ENCODE measurements around the gene PACSIN2.
"Not testable (repeated sequence)": the region's sequence is repeated elsewhere in the genome, so short reads cannot be mapped to it uniquely, and the experiment has no call there.

Gene PACSIN2

GRCh38 chr22:42962295-42963230 is 52.4 kb downstream of the PACSIN2 start:
- DNase-seq: peak; percentile 87

DNA sequence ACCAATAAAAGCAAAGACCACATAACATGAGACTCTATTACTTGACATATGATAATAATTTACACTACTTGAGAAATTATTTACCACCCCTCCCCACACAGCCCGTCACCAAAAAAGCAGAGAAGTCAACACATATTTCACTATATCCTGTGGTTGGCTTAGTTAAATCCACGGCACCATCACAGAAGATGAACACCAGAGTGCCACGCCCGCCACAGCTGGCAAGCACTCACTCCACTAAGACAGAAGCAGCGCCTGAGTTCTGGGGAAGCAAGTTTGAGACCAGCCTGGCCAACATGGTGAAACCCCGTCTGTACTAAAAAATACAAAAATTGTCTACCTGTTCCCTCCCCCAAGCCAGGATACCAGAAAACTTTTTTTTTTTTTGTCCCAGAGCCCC is 53.1 kb downstream of the PACSIN2 start:
- DNase-seq: peak; percentile 69

GRCh38 chr22:42961400-42961690 is 53.6 kb downstream of the PACSIN2 start:
- DNase-seq: not testable (repeated sequence)

GRCh38 chr22:42960531-42961399 is 54.2 kb downstream of the PACSIN2 start:
- DNase-seq: no peak

DNA sequence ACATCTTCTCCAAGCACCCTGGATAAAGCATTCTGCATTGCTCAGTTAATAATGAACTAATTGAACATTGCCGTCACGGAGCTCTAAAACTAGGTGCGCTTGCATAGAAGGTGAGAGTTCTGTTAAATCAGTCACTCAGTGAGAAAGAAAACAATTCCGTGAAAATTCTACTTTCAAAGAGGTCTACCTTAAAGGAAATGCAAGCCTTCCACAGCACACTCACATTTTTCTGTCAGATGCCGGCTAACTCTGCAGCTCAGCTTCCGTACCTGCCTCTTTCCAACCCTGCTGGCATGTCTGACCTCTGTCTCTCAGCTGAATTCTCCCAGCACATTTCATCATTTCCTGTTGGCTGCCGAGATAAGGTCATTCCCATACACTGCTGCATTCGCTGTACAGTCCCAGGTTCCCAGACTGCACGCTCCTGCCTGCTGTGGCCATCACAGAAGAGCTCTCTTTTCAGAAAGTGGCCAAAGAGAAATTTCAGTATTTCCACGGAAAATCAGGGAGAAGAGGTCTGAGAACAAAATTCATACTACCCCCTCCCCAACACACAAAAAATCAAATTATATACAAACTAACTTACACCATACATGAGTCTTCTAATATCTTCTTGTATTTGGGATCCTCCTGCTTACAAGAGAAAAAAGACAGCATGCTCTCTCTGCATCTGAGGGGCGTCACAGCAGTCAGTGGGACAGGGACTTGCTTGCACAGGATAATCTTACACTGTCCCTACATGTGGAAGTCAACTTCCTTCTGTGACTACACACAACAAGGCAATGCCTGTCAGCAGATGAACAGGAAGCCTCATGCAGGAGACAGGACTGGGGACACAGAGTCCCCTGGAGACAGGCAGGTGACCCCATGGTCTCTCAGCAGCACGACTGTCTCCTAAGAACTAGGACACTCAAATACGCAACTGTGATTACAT is 55.1 kb downstream of the PACSIN2 start:
- peak; percentile 83 for DNase-seq

DNA sequence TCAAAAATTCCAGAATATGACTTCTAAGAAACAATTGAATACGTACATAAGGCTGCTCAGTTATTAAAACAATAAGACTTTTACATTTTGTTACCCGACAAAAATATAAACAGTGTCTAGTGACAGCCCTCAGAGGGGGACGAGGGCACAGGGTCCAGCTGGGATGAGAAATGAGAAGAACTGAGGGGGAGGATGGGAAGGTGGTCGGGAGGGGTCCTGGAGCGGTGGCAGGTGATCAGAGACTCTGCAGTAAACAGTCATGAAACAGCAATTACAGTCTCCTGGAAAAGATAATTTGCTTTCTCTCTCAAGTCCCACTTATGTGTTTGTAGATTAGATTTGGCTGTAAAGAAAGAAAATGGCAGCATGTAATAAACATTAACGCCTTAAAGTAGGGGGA is 56.0 kb downstream of the PACSIN2 start:
- no peak for DNase-seq

GRCh38 chr22:42957958-42958357 is 57.0 kb downstream of the PACSIN2 start:
- no peak for DNase-seq

DNA sequence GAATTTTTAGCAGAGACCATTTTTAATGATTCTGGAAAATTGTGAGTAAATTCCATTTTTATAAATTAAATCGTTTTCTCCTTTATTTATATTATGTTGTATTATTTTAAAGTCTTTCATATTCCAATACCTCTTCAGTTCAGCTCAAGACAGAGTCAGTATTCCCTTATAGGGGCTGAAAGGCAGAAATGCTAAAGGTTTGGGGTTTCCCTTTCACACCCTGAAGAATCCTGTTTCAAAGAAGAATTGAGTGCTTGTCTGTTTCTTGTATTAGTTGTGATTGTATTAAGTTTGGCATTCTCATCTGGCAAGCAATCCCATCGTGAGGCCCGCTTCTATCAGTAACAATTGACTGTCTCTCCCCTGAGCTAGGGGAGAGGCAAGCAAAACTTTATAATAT is 57.4 kb downstream of the PACSIN2 start:
- DNase-seq: no peak

- DNase-seq: no peak
Observed at GRCh38 chr22:42955848-42956247, 59.1 kb downstream of the PACSIN2 start.

DNA sequence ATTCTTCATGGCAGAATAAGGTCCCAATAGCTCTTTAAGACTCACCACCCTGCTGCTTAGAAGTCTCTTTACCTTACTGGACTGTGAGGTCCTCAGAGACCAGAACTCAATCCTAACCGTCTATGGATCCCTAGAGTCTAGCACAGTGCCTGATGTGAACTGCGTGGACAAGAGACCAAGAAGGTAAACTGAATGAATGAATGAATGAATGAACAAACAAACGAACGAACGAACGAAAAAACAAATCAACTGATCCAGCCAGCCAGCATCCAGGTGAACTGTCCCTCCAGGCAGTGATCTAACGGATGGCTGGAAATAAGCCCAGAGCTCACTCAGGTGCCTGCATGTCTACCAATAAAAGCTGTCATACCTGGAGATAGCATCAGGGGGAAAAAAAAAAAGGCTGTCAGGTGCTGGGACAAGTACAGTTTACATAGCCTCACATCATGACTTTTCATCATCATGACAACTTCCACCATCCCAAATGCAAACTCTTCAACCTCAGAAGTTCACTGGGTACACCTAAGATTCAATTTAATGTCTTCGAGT is 59.8 kb downstream of the PACSIN2 start:
- no peak for DNase-seq

DNA sequence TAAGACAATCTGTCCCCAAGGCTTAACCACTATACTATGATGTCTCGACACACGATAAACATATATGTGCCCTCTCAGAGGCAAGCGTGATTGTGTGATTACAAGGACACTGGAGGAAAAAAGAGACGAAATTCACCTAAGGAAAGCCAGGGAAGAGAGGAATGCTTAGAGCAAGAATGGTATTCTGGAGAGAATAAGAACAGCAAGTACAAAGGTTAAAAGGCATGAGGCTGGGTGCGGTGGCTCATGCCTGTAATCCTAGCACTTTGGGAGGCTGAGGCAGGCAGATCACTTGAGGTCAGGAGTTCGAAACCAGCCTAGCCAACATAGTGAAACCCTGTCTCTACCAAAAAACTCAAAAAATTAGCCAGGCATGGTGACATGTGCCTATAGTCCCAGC is 61.2 kb downstream of the PACSIN2 start:
- DNase-seq: not testable (repeated sequence)

DNA sequence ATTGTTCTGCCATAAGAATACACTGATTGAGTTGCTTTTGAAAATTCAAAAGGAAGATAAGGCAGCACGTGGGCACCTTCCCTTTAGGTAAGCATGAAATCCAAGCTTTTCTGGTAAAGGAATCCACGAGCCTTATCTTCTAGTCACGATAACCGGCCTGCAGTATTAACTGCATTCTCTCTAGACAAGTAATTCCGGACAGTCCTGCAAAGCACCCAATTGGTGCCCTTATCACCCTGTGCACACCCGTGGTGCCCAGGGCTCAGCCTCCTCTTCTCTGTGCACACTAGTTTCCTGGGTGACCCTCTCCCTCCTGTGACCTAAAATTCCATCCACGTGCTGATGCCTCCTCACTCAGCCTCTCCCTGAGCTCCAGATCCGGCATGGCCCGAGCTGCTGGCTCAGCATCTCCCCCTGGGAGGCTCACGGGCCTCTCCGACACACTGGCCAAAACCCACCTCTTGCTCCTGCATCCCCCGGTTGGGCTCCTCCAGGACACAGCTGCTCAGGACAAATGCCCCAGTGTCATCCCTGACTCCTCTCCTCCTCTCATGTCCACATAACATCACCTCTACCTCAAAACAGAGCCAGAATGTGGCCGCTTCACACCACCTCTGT is 63.7 kb downstream of the PACSIN2 start:
- DNase-seq: no peak

GRCh38 chr22:42950281-42950680 is 64.7 kb downstream of the PACSIN2 start:
- no peak for DNase-seq

DNA sequence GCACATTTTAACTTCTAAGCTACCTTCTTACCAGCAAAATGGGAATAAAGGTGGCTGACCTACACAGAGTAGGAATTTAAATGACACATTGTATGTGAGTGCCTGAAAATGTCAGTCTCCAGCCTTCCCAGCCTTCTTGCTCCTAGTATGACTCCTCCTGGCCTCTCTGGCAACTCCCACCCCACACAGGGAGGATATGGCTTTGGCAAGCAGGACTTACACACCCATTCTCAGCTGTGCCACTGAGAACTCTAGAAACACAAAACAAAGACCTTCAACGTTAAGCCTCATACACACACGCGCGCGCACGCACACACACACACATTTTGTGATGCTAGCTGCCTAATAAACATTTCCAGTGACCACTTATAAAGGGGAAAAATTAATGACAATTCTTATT is 65.8 kb downstream of the PACSIN2 start:
- no peak for DNase-seq

GRCh38 chr22:42948294-42948693 is 66.7 kb downstream of the PACSIN2 start:
- DNase-seq: no peak

DNA sequence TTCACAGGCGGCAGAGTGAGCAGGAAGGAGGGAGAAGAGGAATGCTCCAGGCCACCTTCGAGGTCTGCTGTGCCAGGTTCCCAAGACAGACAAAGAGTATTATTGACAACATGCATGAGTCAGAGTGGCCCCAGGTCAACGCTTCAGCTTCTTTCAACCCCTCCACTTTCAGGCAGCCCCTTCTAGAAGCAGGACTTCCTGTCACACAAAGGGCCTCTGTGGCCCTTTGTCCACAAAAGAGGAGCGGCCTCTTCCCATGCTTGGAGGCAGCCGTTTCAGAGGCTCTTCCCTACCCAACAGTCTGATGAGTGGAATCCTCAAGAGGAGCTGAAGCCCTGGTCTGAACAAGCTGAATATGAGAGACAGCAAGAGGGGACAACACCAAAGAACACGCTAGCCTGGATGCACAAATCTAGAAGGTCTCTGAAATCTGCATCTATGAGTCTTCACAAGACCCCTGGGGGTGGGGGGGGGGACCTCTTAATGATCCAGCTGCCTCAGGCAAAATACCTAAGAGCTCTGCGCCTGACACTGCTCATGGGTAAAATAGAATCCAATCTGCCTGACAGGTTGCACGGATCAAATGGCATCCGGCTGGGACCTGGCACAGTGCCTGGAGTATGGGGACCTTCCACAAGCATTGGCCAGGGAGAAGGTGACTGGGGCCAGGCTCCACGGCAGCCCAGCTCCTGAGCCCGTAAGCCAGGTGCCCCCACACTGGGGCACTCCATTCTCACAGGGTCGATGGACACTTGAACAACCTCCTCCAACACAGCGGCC is 67.5 kb downstream of the PACSIN2 start:
- DNase-seq: no peak

- peak; percentile 65 for DNase-seq
Observed at GRCh38 chr22:42946546-42947198, 68.3 kb downstream of the PACSIN2 start.

DNA sequence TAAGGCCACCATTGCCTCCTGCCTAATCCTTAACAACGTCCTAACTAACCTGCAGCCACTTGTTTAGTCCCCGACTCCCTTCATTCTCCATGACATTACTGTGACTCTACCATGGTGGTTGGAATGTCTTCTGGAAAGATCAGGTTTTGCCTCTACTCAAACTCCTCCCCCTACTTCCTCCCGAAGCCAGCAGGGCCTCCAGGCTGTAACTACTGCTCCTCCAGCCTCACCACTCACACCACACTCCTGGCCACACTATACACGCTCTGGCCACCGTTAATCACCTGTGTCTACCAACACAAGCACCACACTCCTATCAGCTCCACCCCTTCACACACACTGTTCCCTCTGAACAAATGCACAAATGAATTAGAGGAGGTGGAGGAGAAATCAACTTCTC is 69.2 kb downstream of the PACSIN2 start:
- DNase-seq: peak; percentile 41

- DNase-seq: no peak
Observed at GRCh38 chr22:42945027-42945426, 69.9 kb downstream of the PACSIN2 start.

DNA sequence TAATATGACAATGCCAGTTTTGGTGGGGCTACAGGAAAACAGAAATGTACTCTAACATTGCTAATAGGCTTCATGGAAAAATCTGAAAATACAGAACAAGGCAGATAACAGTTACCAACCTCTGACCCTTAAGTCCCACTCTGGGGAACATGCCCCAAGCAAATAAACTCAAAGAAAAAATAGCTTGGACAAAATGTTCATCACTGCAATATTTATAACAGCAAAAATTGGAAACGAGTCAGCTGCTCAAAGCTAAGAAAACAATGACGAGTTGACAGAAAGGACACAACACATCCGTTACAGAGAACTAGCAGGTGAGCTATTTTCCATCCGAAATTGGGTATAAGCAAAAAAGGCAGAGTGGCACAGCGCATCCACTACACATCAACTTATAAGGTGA is 70.5 kb downstream of the PACSIN2 start:
- DNase-seq: no peak

DNA sequence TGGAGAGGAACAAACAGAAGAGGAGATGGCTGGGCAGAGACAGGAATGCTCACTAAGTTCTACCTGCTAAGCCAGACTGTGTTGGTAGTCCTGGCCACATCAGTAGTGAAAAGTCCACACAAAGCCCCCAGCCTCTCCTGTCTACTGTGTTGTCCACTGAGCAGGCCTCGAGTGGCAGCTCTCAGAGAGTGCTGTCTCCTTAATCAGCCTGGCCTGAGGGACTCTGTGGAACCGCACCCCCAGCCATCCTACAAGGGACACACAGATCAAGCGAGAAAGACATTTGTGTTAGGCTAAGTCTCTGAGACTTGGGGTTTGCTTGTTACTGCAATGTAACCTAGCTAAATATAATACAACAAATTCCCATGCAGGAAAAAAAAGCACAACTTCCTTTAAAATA is 71.0 kb downstream of the PACSIN2 start:
- DNase-seq: no peak

All from GF-D8 (cell line).